ENCODE measurements around the gene SPTLC1. TPM values are rescaled to one million over a fixed set of nuclear protein-coding genes. Genes with fewer than 3 reads are reported as not detected.

The SPTLC1 gene
- total and polyA plus RNA-seq, 10 of the 15 experiments (the other 5 are each of a cell fraction or from before 2014, with no cell fraction given) = 38.0 to 68.7 (median 52.8) TPM

DNA sequence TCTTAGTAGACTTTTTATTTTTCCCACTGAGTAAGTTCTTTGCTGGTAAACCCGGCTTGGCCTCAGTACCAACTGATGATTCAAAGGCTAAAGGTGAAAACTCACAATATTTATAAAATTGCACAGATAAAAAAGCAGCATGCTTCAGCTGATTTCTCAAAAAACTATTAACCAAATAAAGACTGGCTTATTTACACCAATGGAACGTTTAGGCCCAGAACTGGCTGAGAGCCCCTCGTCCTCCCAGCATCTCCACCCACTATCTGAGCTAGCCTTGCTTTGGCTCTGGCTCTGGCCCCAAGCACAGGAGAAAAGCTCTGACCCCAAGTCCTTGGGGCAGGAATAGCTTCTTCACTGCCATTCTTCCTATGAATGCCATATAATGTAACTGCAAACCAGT is 68.5 kb downstream of the SPTLC1 start (continued):
- TF ChIP-seq ZBED1 (IDR thresholded peaks at IDR 0.05; ENCODE audit: borderline replicate concordance) = no peak
- TF ChIP-seq HDAC6 (IDR thresholded peaks at IDR 0.05; ENCODE audit: unreplicated experiment) = no peak
- TF ChIP-seq MXI1 (IDR thresholded peaks at IDR 0.05; ENCODE audit: low read depth, low read length) = no peak

DNA sequence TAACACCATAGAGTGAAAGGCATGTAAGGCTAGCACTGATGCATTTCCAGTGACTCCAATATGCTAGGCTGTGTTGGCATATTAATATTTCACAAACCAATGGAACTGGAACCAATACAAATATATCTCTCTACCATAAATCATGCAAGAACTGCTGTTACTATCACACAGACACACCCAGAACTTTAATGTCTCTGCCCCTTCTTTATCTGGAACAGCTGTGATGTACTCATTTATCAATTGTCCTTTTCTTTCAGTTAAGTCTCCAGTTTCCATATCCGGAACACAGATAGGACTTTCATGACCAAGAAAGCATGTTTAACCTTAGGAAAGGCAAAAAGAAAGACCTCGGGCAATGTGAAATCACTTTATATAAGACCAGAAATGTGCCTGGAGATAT is 70.3 kb downstream of the SPTLC1 start:
- Histone ChIP-seq H3K9ac (ENCODE audit: control insufficient read depth, insufficient read depth, low read length) (no peak overlapping the region), H3K4me2 (ENCODE audit: control insufficient read depth, insufficient read depth) (no peak overlapping the region), H3K9me3 (replicated peaks; ENCODE audit: control insufficient read depth, insufficient read depth, low read length) (peaks cover 2% of the 10 kb centered on the region), H3K4me3 (no peak overlapping the region), H3K27me3 (replicated peaks in 1 of 2; ENCODE audit: control insufficient read depth in 2 of 2, insufficient read depth in 2 of 2, low read length in 1 of 2) (no peaks in the 10 kb centered on the region), H3K36me3 (ENCODE audit: control insufficient read depth in 2 of 2, insufficient read depth in 2 of 2, low read length in 1 of 2) (peaks cover 8 to 39% of the 10 kb centered on the region in 2 experiments), H4K20me1 (ENCODE audit: control insufficient read depth, insufficient read depth) (no peaks in the 10 kb centered on the region), H3K79me2 (ENCODE audit: control insufficient read depth, insufficient read depth, low read length) (no peaks in the 10 kb centered on the region), H3K4me1 (ENCODE audit: control insufficient read depth, insufficient read depth, low read length) (no peaks in the 10 kb centered on the region), H2AFZ (ENCODE audit: control insufficient read depth, low read depth, low read length) (no peak overlapping the region), H3K27ac (ENCODE audit: control insufficient read depth, insufficient read depth) (no peak overlapping the region)
- CTCF ChIA-PET = no interaction called here
- DNase-seq (ENCODE audit: low read depth, low spot score) (no peak), FAIRE-seq (no peak), ATAC-seq (no peak)
- WGBS (ENCODE audit: insufficient coverage, insufficient replicate concordance, low lambda C conversion rate, missing lambda C conversion rate) = 100% methylated on average over 2 of the region's 2 CpGs
- intact Hi-C loops (cut with micrococcal nuclease; ENCODE audit: unreplicated experiment) (no loop called here), in situ Hi-C loops (cut with MboI) (no loop called here)
- SMC1A ChIA-PET (ENCODE audit: uncharacterized antibody, unreplicated experiment) = interaction anchor here (1.0 kb wide), 1 partner anchor 14 kb away, joined by 3 read pairs; no protein-coding TSS in a partner anchor
- POLR2A ChIA-PET = no interaction called here
- RAD21 ChIA-PET (ENCODE audit: unreplicated experiment) = no interaction called here
- no TSS peak for BruUV-seq (replicated peaks)
- TF ChIP-seq TARDBP (IDR thresholded peaks at IDR 0.05; ENCODE audit: borderline replicate concordance) (no peak), CBX3 (IDR thresholded peaks at IDR 0.05; ENCODE audit: borderline replicate concordance, low read depth) (no peak), SMAD5 (IDR thresholded peaks at IDR 0.05; ENCODE audit: low read depth) (no peak), MTA3 (IDR thresholded peaks at IDR 0.05; ENCODE audit: borderline replicate concordance, low read length) (no peak), SMC3 (IDR thresholded peaks at IDR 0.05; ENCODE audit: borderline replicate concordance, low read length) (no peak), NFYB (IDR thresholded peaks at IDR 0.05; ENCODE audit: insufficient read depth, low read depth, low read length) (no peak), RELA (IDR thresholded peaks at IDR 0.05; ENCODE audit: borderline replicate concordance, partially characterized antibody) (no peak), BCL11A (IDR thresholded peaks at IDR 0.05; ENCODE audit: low read depth, low read length) (no peak), HDGF (IDR thresholded peaks at IDR 0.05) (no peak)
- TF ChIP-seq, protein P1, sequence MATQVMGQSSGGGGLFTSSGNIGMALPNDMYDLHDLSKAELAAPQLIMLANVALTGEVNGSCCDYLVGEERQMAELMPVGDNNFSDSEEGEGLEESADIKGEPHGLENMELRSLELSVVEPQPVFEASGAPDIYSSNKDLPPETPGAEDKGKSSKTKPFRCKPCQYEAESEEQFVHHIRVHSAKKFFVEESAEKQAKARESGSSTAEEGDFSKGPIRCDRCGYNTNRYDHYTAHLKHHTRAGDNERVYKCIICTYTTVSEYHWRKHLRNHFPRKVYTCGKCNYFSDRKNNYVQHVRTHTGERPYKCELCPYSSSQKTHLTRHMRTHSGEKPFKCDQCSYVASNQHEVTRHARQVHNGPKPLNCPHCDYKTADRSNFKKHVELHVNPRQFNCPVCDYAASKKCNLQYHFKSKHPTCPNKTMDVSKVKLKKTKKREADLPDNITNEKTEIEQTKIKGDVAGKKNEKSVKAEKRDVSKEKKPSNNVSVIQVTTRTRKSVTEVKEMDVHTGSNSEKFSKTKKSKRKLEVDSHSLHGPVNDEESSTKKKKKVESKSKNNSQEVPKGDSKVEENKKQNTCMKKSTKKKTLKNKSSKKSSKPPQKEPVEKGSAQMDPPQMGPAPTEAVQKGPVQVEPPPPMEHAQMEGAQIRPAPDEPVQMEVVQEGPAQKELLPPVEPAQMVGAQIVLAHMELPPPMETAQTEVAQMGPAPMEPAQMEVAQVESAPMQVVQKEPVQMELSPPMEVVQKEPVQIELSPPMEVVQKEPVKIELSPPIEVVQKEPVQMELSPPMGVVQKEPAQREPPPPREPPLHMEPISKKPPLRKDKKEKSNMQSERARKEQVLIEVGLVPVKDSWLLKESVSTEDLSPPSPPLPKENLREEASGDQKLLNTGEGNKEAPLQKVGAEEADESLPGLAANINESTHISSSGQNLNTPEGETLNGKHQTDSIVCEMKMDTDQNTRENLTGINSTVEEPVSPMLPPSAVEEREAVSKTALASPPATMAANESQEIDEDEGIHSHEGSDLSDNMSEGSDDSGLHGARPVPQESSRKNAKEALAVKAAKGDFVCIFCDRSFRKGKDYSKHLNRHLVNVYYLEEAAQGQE (IDR thresholded peaks at IDR 0.05; ENCODE audit: low read depth, low read length) = no peak
- TF ChIP-seq, protein P2, sequence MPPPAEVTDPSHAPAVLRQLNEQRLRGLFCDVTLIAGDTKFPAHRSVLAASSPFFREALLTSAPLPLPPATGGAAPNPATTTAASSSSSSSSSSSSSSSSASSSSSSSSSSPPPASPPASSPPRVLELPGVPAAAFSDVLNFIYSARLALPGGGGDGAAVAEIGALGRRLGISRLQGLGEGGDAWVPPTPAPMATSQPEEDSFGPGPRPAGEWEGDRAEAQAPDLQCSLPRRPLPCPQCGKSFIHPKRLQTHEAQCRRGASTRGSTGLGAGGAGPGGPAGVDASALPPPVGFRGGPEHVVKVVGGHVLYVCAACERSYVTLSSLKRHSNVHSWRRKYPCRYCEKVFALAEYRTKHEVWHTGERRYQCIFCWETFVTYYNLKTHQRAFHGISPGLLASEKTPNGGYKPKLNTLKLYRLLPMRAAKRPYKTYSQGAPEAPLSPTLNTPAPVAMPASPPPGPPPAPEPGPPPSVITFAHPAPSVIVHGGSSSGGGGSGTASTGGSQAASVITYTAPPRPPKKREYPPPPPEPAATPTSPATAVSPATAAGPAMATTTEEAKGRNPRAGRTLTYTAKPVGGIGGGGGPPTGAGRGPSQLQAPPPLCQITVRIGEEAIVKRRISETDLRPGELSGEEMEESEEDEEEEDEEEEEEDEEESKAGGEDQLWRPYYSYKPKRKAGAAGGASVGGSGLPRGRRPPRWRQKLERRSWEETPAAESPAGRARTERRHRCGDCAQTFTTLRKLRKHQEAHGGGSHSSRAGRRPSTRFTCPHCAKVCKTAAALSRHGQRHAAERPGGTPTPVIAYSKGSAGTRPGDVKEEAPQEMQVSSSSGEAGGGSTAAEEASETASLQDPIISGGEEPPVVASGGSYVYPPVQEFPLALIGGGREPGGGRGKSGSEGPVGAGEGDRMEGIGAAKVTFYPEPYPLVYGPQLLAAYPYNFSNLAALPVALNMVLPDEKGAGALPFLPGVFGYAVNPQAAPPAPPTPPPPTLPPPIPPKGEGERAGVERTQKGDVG (CRISPR knock-in tag; IDR thresholded peaks at IDR 0.05) = no peak

Measured in GM12878 (cell line).